Measurements from ENCODE around the gene SAG.
"Not testable (repeated sequence)": the region's sequence is repeated elsewhere in the genome, so short reads cannot be mapped to it uniquely, and the experiment has no call there.

SAG gene

DNA sequence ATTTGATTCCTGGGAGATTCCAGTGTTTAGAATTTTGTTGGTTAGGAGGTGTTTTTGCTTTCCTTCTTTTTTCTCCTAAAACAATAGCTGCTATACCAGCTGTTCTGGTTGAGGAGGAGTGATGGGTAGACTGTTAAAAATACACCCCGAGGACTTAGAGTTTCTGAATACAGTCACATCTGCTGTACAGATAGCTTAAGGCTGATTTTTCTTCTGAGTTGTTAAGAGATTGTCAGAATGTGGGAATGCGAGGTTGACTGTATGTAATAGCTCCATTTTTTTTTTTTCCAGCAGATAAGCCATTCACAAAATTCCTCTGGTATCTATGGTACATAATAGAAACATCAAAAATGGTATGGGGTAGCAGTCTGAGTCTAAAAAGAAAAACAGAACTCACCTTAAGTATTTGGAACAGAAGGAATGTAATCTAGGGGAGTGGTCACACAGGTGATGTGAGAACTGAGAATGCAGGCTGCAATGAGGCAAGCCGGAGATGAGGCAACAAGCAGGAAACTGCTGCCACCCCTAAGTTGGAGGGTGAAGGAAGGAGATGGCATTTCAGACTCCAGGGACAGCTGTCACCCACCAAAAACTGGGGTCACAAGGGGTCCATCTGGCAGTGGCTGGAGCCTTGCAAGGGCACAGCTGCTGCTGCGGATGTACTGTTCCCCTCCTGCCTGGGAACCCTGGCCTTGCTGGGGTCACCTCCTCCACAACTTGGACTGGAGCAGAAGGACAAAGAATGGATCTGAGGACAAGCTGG lies 49.1 kb downstream of the SAG start:
- no peak for DNase-seq (ENCODE audit: low spot score)

DNA sequence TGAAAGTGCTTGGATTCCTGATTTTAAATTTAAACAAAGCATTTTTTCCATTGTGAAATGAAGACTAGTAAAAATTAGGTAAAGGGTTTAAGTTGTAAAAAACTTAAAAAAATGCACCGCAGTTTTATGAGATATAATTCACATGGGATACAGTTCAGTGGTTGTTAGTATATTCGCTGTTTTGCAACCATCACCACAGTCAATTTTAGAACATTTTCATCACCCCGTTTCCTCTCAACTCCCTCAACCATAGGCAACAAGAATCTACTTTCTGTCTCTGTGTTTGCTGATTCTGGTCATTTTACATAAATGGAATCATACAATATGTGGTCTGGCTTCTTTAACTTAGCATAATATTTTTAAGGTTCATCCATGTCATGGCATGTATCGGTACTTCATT lies 50.7 kb downstream of the SAG start:
- no peak for DNase-seq (ENCODE audit: low spot score)

DNA sequence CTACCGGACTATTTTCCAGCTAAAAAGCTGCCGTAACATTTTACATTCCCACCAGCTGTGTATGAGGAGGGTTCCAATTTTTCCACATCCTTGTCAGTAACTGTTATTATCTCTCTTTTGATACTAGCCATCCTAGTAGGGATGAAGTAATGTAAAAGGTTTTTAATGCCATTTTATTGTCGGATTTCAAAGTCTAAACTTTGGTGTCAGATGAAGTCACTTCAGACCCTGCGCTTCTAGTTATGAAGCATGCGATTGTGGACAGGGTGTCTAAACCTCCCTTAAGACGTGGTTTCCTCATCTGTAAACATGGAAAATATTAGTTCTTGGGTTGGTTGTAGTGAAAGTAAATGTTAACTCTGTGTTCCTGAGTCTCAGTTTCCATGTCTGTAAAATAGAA lies 51.3 kb downstream of the SAG start:
- DNase-seq (ENCODE audit: low spot score): no peak

DNA sequence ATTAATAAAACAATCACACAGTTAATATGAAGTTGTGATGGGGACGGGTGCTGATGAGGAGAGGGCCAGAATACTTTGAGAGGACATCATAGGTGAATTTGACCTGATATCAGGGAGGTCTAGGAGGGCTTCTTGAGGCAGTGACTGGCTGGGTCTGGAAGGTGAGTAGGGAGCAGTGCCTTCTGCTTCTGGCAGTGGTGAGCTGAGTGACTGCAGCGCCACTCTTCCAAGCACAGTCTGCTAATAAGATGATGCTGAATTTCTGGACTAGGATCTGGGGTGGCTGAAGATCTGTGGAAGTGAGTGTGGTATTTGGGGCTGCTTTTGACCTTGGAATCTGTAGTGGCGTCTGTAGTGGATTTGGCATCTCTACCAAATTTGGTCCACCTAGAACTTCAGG lies 52.2 kb downstream of the SAG start:
- DNase-seq (ENCODE audit: low spot score): no peak

DNA sequence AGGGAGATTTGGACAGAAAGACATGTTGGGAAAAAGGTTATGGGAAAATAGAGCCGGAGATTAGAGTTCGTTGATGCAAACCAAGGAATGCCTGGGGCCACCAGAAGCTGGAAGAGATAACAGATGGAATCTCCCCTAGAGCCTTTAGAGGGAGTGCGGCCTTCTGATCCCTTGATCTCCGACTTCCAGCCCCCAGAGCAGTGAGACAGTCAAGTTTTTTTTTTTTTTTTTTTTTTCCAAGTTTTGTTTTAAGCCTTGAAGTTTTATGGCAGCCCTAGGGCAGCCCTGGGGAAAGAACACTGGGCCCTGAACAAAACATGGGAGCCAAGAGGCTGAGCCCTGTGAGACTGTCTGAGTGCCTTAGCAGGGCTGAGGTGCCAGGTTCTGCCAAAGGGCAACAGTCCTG lies 53.2 kb downstream of the SAG start:
- no peak for DNase-seq (ENCODE audit: low spot score)

DNA sequence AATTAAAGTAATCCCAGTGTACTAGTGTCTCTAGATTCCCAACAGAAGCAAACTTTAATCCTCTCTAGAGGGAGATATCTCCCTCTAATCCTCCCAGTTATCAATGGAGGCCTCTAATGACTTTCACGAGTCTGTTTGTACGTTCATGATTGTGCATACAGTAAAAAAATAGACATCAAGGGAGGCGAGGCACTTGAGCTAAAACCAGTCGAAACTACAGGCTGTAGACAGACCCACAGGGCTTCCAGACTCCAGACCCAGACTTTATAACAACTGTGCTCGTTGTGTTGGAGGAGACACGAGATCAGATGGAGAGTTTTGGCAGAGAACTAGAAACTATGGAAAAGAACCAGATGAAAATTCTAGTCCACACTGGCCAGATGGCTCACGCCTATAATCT lies 53.7 kb downstream of the SAG start:
- no peak for DNase-seq (ENCODE audit: low spot score)

DNA sequence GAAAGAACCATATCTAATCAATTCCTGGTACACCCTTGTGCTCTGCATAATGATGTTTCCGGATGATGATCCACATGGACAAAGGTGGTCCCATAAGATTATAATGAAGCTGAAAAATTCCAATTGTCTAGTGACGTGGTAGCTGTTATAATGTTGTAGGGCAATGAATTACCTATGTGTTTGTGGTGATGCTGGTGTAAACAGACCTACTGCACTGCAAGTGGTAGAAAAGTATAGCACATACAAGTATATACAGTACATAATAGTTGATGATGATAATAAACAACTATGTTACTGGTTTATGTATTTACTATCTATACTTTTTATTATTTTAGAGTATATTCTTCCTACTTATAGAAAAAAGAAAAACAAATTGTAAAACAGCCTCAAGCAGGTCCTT lies 55.1 kb downstream of the SAG start:
- no peak for DNase-seq (ENCODE audit: low spot score)

DNA sequence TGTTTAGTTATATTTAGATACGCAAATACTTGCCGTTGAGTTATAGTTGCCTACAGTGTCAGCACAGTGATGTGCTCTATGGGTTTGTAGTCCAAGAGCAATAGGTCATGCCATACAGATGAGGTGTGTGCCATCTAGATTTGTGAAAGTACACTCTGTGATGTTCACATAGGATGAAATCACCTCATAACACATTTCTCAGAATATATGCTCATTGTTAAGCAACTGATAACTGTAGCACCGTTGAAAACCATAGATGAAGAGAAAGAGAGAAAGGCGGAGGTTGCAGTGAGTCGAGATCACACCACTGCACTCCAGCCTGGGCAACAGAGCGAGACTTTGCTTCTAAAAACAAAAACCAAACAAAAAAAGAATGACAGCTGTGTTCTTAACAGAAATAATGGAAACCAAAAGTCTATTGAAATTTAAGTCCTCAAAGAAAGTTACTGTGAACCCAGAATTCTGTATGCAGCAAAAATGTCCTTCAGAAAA lies 56.2 kb downstream of the SAG start:
- no peak for DNase-seq (ENCODE audit: low spot score)

DNA sequence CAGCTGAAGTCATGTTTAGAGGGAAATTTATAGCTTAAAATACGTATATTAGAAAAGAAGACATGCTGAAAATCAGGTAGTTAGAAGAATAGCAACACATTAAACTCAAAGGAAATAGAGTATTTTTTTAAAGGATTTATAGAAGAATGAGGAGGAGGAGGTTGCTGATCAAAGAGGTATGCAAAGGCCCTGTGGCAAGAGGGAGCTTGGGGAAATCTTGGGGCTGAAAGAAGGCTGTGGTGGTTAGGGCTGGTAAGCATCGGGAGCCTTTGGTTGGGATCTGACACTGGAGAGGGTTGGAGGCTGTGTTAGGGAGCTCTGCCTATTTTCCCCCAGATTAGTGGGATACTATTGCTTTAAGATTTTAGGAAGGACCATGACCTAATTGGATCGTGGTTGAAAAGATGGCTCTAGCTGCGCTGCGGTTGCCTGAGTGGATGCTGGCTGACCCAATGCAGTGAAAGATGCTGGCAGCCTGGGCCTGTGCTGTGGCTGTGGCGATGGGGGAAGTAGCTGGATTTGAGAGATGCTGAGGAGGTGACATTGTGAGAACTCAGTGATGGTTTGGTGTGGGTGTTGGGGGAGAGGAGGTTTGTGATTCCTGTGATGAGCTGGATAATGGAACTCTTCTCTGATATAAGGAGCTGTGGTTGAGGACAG lies 58.4 kb downstream of the SAG start:
- no peak for DNase-seq (ENCODE audit: low spot score)

DNA sequence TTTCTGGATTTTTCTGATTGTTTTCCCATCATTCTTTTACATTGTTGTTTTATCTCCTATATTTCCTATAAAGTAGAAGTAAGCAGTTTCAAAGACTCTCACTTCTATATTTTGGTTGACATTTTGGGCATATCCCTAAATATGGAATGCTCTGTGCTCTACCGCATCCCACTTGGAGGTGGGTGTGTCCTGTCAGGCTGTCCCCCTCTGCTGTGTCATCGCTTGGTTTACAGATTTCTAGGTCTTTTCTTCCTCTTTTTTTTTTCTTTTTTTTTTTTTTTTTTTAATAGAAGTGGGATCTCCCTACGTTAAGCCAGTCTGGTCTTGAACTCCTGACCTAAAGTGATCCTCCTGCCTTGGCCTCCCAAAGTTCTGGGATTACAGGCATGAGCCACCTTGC lies 60.0 kb downstream of the SAG start:
- DNase-seq (ENCODE audit: low spot score): no peak

DNA sequence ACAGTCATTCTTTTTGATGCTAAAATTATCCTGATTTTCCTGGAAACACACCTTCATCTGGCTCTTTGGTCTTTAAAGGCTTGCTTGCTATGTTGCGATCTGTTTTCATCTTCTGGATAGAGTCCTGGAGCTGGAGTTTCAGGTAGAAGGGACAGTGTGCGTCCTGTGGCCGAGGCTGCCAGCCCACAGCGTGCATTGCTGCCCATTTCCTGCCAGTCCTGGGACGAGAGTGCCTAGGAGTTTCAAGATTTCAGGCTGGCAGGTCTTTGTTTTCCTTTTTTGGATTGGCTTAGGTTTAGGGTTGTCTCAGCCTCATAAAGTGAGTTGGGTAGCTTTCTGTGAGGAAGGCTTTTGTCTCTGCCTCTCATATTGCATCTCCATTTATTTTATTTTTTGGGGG lies 61.1 kb downstream of the SAG start:
- no peak for DNase-seq (ENCODE audit: low spot score)

DNA sequence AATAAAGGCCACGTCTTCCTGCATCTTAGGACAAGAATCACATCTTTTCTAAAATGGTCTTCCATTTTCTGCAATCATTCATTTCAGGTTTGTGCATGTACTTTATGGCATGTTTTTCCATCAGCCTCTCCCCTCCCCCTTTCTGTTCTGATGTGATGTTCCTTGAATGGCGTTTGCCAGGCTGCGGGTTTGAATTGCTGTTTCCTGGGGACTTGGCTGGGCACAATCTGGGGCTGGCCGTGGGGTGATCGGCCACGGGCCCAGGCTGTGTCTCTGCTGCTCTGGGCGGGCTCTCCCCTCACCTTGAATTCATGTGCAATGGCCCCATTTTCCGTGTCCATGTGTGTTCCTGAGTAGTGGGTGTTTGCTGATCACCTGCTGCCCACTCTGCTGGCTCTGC lies 61.8 kb downstream of the SAG start:
- DNase-seq (ENCODE audit: low spot score): no peak

DNA sequence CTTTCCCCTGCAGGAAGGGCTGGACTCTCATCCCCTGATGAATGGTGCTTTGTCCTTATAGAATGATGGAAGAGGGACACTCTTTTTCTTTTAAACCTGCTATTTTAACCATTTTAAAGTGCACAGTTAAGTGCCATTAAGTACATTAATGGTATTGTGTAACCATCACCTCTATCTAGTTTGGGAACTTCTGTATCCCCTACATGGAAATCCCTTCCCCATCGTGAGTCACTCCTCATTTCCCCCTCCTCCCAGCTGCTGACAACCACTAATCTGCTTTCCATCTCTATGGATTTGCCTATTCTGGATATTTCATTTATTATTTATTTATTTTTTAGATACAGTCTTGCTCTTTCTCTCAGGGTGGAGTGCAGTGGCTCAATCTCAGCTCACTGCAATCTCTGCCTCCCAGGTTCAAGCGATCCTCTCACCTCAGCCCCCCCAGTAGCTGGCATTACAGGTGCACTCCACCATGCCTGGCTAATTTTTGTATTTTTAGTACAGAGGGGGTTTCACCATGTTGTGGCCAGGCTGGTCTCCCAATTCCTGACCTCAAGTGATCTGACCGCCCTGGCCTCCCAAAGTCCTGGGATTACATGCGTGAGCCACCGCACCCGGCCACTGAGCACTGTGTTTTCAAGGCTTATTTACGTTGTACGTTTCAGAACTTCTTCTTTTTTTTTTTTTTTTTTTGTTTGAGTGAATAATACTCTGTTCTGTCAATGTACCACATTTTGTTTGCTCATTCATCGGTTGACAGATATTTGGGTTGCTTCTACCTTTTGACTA lies 62.5 kb downstream of the SAG start:
- no peak for DNase-seq (ENCODE audit: low spot score)

DNA sequence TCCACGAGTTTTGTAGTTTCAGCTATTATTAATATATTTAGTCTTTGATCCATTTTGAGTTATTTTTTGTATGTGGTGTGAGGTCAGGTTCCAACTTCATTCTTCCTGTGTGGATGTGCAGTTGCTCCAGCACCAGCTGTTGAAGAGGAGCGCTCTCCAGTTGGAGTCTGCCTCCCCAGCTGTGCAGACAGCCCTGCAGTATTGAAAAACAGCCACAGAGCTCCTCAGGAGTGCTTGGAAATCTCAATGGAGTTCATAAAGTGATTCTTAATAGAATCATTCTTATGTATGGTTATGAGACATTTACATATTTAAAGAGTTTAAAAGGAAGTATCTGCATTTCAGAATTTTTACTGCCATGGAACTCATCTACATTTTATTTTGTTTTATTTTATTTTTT lies 64.0 kb downstream of the SAG start:
- no peak for DNase-seq (ENCODE audit: low spot score)

DNA sequence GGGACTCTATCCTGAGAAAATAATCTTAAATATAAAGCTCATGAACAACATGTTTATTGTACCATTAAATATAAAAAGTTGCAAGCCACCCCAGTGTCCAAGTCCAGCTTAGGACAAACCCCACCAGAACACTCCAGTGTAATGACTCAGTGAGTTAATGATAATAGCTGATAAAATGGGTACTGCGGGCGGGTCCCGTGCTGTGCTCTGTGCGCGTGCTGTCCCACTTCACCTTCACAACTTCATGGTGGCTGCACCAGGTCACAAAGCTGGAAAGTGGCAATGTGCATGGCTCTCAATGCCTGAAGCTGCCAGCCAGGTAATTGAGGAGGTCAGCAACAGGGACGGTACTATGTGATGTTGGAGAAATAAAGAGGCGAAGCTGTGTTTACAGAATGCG lies 65.2 kb downstream of the SAG start:
- DNase-seq (ENCODE audit: low spot score): no peak

DNA sequence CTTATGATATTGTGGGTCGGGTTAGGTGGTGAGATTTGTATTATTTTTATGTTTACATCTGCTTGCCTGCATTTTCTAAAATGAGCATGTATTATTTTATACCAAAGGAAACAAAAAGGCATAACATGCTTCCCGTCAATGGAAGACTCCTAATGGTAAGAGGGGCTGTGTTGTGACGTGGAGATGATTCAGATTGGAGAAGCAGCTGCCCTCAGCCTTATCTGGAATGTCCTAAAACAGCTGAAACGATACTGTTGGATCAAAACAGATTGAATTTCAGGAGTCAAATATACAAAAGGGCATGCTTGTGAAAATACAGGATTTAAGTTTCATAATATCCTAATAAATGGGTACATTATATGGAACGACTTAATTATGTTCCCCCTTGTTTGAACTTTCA lies 65.7 kb downstream of the SAG start:
- no peak for DNase-seq (ENCODE audit: low spot score)

DNA sequence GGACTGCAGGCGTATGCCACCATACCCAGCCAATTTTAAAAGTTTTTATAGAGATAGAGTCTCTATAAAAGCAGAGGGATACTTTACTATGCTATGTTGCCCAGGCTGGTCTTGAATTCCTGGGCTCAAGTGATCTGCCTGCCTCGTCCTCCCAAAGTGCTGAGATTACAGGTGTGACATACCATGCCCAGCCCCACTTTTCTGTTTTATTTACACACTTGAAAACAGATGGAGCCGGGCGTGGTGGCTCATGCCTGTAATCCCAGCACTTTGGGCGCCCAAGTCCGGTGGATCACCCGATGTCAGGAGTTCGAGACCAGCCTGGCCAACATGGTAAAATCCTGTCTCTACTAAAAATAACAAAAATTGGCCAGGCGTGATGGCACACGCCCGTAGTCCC lies 67.2 kb downstream of the SAG start:
- not testable (repeated sequence) for DNase-seq (ENCODE audit: low spot score)

DNA sequence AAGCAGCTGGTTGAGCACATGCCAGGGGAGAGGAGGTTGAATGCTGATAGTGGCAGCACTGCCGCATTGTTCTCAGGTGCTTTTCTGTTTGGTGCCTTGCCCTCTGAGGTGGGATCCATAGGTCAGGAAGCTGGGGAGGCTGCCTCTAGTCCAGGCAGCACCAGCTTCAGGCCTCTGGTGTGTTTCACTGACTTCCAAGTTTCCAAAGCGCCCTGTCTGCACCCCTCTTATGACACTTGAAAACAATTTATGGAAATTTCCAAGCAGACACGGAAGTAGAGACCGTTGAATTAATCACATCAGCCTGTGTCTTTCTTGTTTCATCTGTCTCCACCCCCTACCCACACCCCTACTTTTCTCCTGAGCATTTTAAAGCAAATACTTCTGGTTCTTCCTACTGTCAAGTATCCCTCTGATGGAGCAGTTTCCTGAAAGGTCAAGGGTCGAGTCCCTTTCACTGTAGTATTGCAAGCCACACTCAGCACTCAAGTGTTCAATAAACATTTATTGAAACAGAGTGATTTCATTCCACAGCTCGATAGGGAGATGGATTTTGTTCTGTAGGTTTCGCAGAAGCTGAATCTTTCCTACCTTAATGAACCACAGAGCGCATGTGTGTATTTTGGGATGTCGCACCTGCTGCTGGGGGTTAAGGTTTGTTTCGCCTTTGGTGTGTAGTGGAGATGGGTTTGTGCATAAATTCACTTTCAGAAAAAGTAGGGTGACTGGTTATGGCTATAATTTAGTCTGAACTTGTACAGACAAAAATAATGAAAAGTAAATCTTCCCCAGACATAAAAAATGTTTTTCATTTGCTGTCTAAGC lies 68.1 kb downstream of the SAG start:
- no peak for DNase-seq (ENCODE audit: low spot score)

DNA sequence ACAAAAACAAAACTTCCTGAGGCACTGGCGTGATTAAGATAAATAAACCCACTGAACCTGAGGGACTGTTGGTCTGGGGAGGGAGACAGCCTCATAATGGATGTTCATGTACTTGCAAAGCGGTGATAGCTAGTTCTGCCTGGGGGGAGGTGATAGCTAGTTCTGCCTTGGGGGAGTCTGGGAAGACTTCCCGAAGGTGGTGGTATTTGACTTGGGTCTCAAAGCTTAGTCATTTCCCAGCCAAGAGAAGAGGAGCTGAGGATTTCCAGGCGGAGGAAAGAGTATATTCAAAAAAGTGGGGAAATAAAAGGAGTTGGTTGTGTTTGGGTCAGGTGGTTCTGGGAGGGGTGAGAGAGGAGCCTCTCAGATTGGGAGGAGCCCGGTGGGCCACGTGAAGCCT lies 71.4 kb downstream of the SAG start:
- DNase-seq (ENCODE audit: low spot score): no peak

DNA sequence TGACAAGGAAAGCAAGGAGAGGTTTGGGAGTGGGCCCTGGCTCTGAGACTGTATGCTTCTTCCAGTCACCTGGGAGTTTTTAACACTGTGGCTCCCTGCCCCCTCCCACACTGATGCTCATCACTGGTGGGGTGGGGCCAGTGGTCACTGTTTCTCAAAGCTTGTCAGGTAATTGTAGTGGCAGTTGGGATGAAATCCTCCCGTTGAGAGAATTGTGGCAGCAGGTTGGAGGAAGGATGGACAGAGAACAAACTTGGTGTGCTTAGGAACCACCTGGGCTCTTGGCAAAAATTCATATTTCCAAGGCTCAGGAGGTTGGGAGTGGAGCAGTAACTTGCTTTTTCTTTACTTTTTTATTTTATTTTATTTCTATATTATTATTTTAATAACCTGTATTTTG lies 71.8 kb downstream of the SAG start:
- DNase-seq (ENCODE audit: low spot score): no peak

DNA sequence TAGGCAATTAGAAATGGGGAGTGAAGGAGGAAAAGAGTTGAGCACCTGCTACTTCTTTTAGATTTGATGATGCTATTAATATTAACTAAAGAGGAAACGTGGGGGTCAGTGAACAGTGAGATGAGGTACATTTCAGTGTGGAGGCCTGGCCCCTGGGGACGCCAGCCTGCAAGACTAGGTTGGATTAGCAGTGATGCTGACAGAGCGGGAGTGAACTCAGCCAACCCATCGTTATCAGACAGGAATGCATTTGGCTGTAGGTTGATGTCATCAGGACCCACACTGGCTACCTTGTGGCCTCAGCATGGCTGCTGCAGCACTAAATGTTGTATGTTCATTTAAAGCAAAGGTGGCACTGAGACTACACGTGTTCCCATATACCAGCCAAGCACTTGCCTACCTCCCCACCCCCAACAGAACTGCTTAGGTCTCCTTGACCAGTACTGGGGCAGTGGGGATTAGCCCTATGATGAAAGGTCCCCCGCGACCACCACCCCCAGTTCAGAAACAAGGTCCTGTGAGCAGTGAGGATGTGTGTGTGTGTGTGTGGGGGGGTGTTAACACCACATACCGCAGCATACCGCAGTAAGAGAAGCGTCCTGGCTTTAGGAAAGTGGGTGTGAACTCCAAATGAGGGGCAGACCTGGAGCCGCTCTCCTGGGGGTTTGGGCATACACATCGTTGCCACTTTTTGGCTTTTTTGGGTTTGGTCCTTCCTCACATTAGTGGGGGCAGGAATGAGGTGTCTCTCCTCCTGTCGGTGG lies 72.7 kb downstream of the SAG start:
- no peak for DNase-seq (ENCODE audit: low spot score)

Data from hematopoietic multipotent progenitor cell treated with erythropoietin and hydrocortisone succinate and interleukin-3 and kit ligand, for 15 days (in vitro differentiated cells).